ENCODE measurements around the gene ZFP1.

DNA sequence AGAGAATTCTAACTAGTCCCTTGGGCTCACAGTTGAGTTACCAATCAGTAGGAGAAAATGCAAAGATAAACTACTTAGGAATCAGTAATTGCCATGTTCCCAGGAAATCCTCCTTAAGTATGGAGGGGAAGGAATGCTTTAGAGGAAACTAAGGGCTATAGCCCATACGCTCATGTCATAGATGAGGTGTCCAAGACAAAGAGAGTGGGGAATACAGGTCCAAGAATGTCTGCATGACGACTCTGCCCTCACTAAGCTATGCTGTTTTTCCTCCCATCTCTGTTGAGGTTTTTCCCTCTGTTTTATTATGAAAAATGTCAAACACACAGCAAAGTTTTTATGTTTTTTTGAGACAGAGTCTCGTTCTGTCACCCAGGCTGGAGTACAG, 47.7 kb upstream of the ZFP1 start:
- TF ChIP-seq EZH2 (IDR thresholded peaks at IDR 0.05; ENCODE audit: low read length, missing control alignments) = no peak
- TF ChIP-seq, protein P1, sequence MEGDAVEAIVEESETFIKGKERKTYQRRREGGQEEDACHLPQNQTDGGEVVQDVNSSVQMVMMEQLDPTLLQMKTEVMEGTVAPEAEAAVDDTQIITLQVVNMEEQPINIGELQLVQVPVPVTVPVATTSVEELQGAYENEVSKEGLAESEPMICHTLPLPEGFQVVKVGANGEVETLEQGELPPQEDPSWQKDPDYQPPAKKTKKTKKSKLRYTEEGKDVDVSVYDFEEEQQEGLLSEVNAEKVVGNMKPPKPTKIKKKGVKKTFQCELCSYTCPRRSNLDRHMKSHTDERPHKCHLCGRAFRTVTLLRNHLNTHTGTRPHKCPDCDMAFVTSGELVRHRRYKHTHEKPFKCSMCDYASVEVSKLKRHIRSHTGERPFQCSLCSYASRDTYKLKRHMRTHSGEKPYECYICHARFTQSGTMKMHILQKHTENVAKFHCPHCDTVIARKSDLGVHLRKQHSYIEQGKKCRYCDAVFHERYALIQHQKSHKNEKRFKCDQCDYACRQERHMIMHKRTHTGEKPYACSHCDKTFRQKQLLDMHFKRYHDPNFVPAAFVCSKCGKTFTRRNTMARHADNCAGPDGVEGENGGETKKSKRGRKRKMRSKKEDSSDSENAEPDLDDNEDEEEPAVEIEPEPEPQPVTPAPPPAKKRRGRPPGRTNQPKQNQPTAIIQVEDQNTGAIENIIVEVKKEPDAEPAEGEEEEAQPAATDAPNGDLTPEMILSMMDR (conservative IDR thresholded peaks at IDR 0.05 in 1 of 2, IDR thresholded peaks at IDR 0.05 in 1 of 2; ENCODE audit: low read depth in 1 of 2, low read length in 2 of 2) = no peak

All from fibroblast of lung (primary cell).